GM12891 (cell line): ENCODE results near the gene DOCK11.

Experiments used
- POLR2A ChIP-seq: IDR thresholded peaks from 2 replicates; pipeline ENCODE4 v1.6.1; 2011; ENCODE audit warnings: low read depth, low read length, control low read depth
- TAF1 ChIP-seq: IDR thresholded peaks from 2 replicates; pipeline ENCODE4 v1.6.1; 2011; ENCODE audit warnings: low read depth, low read length, control low read depth

GRCh38 chrX:118520216-118521206 is 24.9 kb downstream of the DOCK11 start:
- TF ChIP-seq TAF1 (no peak), POLR2A (no peak)
